ENCODE results near the gene LDB2.

- no peak for TF ChIP-seq ZNF274 (IDR thresholded peaks at IDR 0.05; ENCODE audit: low read depth, low read length)
- no peak for TF ChIP-seq YY1 (IDR thresholded peaks at IDR 0.05; ENCODE audit: insufficient read depth, insufficient read length)
- TF ChIP-seq SUZ12 (IDR thresholded peaks at IDR 0.05; ENCODE audit: extremely low read depth, insufficient read depth, insufficient read length): no peak
Measured at GRCh38 chr4:16466581-16466980, 431.9 kb downstream of the LDB2 start.

Data from NT2/D1 (cell line).